HG02759 (cell line): ENCODE data around the gene BCOR.

Experiments
- ATAC-seq: cut with Tn5 transposase; IDR thresholded peaks from one replicate; pipeline ENCODE4 v1.9.1; 2021; ENCODE audit warnings: mild to moderate bottlenecking, moderate library complexity; ENCODE audit not compliant: unreplicated experiment

The BCOR gene

DNA sequence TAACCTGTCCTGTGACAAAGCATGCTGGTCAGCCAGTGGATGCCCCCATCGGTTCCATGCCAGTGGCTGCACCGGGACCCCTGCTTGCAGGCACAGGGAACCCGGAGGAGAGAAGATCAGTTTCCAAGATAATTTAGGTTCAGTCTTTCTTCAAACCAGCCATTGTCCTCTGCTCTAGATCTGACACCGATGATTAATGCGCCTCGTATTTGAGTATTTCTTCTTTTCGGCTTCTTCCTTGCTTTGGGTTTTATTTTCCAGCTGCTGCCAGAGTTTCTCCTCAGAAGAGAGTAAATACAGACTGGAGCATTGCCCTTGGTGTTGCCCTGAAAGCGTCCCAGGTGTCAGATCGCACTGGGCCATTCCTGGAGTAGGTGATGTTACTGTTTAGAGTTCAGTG, 19.2 kb upstream of the BCOR start:
- no peak for ATAC-seq

- no peak for ATAC-seq
Measured at GRCh38 chrX:40112996-40113395, 15.2 kb upstream of the BCOR start.

GRCh38 chrX:40111868-40112267, 14.1 kb upstream of the BCOR start:
- no peak for ATAC-seq

DNA sequence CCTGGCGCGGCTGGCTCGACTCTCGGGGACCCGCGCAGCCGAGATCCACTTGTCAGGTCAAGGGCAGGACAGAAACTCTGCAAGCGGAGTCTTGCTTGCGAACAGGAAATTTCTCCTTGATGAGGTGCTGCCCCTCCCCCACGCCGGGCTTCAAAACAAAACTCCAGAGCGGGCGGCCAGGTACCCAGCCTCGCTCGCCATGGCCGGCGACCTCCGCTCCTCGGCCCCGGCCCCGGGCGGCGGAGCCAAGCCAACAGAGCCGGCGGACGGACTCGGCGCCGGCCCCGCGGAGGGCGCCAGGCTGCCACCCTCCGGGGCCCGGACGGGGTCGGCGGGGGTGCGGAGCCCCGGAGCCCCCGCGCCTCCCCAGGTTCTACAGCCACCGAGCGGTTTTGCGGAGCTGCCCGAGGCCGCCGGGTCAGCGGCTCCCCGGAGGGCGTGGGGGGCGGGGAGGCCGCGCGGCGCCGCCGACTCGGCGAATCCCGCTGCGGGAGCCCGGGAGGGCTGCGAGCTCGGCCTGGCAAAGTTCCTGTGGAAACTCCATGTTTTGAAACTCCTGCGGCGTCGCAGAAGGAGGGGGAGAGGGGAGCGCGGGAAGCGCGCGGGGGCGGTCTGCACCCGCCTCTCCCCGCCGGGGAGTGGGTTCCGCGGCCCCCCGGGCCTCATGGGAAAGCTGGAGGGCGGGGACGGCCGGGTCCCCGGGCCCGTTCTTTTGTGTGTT, 11.7 kb upstream of the BCOR start:
- ATAC-seq, result no peak

- no peak for ATAC-seq
Measured at GRCh38 chrX:40108959-40109287, 11.2 kb upstream of the BCOR start.

DNA sequence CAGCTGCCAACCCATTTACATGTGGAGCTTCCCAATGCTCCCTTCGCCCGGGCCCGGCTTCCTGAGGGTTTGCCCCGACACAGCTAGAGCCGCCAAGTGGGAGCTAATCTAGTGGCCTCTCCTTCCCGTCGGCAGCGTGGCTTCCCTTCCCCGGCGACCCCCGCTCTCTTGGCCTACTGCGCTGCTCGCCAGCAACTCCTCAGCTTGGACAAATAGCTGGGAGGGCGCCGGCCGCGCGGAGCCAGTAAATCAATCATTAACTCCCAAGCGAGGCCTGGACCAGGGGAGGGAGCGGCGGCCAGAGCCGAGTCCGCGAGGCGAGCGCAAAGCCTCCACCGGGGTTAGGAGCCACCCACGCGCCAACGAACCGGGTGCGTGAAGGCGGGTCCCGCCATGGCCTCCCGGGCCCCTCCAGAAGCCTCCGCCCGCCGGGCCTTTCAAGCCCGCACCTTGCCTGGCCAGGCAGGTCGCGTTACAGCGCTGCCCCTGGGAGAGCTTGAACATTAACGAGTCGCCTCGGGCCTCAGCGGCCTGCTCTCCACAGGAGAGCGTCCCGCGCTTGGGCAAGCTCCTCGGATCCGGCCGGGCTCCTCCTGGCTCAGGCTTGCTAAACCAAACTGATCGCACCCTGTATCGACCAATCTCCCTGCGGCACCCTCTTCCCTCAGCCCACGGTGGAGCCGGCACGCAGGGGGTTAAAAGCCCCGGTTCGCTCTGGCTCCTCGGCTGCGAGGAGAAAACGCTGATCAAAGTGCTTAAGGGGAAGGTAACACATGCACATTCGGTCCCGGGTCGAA, 10.6 kb upstream of the BCOR start:
- no peak for ATAC-seq

- ATAC-seq, result no peak
Measured at GRCh38 chrX:40107291-40108161, 9.8 kb upstream of the BCOR start.

GRCh38 chrX:40106676-40107290, 9.0 kb upstream of the BCOR start:
- no peak for ATAC-seq

DNA sequence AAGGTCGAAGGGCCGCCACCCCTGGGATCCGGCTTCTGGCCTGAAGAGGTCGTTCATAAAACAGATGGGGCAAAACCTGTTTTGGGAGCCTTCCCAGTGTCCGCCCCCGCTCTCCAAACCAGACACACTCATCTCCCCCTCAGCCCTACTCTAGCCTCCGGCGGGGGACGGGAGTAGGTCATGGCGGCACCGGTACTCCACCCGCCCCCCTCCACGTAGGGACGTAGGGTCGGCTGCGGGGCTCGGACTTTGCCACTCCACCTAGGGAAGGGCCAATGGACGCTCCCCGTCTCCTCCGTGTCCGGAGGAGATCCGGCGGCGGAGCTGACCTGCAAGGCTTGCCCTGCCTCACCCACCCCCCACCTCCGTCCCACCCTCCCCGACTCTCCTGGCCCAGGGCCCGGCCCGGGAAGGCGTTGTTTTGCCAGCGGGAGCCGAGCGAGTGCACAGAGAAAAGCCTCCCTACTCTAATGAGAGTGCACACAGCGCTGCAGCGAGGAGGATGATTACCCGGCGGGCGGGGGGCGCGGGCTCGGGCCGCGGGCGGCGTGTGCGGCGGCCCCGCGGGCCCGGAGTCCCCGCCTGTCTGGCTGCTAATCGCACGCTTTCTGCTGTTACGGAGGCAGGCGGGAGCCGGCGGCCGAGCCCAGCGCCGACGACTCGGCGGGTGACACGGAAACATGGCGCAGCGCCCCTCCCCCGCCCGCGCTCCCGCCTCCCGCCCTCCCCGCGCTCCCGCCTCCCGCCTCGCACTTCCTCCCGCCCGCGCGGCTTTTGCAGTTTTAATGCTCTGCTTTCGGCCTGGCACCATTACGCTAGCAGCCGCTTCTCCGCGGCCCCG, 8.3 kb upstream of the BCOR start:
- no peak for ATAC-seq

DNA sequence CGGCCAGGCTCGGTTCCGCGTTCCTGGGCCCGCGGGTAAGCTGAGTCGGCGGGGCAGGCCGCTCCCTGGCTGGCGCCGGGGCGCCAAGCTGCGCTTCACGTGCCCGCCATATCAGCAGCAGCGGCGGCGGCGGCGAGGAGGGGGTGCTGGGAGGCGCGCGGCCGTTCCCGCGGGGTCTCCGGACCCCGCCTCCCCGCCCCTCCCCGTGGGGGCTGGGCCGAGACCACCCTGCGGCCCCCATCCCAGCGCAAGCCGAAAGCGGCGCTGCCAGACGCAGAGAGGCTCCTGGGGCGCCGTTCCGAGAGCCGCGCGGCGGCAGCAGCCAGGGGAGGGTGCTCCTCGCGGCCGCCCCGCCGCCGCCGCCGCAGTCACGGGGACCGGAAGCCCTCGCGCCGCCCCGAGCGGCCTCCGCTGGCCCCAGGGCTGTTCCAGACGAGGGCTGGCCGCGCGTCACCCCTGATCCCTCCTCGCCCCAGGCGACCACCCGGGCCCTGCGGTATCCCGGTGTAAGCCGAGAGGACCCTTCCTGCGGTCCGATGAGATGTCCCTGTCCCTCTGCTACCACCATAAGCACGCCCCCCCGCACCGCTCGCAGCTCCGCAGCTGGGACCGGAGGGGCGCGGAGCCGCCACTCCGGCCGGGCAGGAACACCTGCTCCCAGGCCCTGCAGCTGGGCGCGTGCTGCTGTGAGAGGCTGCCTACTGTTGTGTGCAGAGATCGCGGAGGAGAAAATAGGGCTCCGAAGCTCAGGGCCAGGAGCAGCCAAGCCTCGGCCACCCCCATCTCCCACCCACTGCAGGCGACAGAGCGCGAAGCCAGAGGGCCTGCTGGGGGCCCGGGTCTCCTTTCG, 7.5 kb upstream of the BCOR start:
- ATAC-seq, result peak; percentile 41

DNA sequence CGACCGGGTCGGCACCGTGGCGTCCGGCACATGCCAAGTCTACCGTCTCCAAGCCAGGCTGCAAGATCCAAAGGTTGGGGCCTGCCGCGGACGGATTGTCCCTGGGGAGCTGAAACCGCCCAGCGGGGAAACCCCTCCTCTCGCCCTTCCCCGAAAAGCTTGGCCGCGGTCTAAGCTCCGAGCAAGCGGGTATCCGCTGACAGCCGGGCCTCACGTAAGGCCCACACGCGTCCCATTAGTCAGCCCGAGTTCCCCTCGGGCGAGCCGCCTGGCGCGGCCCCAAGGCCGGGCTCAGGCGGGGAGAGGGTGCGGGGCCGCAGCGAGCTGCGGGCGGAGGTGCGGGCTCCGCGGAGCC, 6.8 kb upstream of the BCOR start:
- ATAC-seq, result peak; percentile 41

- ATAC-seq, result no peak
Measured at GRCh38 chrX:40103565-40104323, 6.0 kb upstream of the BCOR start.

- ATAC-seq, result no peak
Measured at GRCh38 chrX:40102393-40103381, 4.9 kb upstream of the BCOR start.

DNA sequence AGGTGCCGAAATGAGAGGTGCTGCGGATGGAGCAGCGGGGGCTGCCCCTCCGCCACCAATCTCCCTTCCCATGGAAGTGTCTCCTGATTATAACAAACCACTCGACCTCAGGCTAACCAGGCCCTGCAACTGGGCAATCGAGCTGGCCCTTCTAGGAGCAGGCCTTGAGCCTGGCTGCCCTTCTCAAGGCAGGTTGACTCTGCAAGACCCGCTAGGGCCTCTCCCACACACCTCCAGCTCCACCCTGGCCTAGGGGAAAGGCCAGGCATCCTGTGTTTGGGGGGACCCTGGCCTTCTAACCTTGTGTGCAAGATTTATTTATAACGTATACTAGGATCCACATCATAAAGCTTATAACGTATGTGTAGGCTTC, 3.7 kb upstream of the BCOR start:
- ATAC-seq, result no peak

DNA sequence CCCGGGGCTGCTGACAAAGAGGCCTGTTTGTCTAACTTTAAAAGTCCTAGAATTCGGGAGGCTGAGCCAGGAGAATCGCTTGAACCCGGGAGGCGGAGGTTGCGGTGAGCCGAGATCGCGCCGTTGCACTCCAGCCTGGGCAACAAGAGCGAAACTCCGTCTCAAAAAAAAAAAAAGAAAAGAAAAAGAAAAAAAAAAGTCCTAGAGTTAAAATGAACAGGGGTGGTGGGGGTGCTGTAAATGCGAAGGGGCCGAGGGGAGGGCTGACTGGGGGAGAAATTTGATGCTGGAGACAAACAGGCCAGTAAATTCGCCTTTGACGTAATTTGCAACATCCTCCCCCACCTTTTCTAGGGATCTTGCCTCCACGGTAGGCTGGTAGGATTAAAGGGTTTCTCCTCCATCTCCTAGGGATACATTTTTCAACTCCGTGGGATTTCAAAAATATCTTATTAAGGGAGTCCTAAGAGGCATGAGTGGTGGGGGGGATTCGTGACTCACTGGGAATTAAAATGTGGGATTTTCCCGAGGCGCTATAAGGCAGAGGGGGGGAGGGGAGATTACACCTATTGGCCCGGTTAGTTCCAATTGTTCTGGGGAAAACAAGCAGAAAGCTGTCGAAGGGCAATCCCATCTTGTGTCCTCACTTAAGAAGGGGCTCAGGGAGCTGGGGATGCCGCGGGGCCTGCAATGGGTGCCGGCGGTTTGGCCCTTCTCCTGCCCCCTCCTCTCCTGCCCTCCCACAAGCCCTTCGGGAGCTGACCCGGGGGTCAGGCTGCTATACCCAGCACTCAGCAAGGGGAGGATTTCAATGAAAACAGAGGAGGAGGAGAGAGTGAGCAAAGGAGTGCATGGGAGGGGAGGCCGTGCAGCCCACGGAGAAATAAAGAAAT, 3.0 kb upstream of the BCOR start:
- ATAC-seq, result no peak

GRCh38 chrX:40100141-40100536, 2.4 kb upstream of the BCOR start:
- ATAC-seq, result no peak
